A673 (cell line): Measurements from ENCODE around the gene MIEF1.

Experiments used
- CTCF ChIP-seq: fragments of 300-800, 200-600 bp; sonication (generic); conservative IDR thresholded peaks from 2 replicates; pipeline ENCODE4 v1.5.1; 2017; ENCODE audit warnings: low read depth, mild to moderate bottlenecking, antibody characterized with exemption, low read length, moderate library complexity, mixed read lengths
- EZH2 ChIP-seq: fragments of 200-600 bp; sonication (generic); IDR thresholded peaks from 2 replicates; pipeline ENCODE4 v1.6.1; 2017; ENCODE audit warnings: borderline replicate concordance, low read depth, mild to moderate bottlenecking, mixed read lengths, antibody characterized with exemption, low read length; ENCODE audit not compliant: poor library complexity, severe bottlenecking

- no peak for TF ChIP-seq CTCF
- TF ChIP-seq EZH2, result no peak
These were observed 63.4 kb downstream of the MIEF1 start for GRCh38 chr22:39565414-39565944.
